Stimulated activated memory B cell treated with anti-CD40 and anti-IgM and Interleukin-4, amounts not matched to agents 10 μg/mL and 1 μg/mL and 100 μg/mL, for 72 hours (primary cell): ENCODE data around the gene FCER2.
"Not testable (repeated sequence)": the region's sequence is repeated elsewhere in the genome, so short reads cannot be mapped to it uniquely, and the experiment has no call there.

Experiments used
- ATAC-seq: fragments of 150-1000 bp; cut with Tn5 transposase; 2 replicates; pipeline ENCODE4 v1.10.0; 2021
- H3K27ac Mint-ChIP-seq: one replicate; pipeline ENCODE4 v1.8.0; 2022; ENCODE audit warnings: mild to moderate bottlenecking, mixed read lengths
- H3K27me3 Mint-ChIP-seq: one replicate; pipeline ENCODE4 v1.8.0; 2022; ENCODE audit warnings: mixed read lengths
- H3K36me3 Mint-ChIP-seq: one replicate; pipeline ENCODE4 v1.8.0; 2022; ENCODE audit warnings: mixed read lengths
- H3K4me1 Mint-ChIP-seq: one replicate; pipeline ENCODE4 v1.8.0; 2022; ENCODE audit warnings: mixed read lengths
- H3K4me3 Mint-ChIP-seq: one replicate; pipeline ENCODE4 v1.8.0; 2022; ENCODE audit warnings: mild to moderate bottlenecking, moderate library complexity, mixed read lengths
- H3K9me3 Mint-ChIP-seq: one replicate; pipeline ENCODE4 v1.8.0; 2022; ENCODE audit warnings: mixed read lengths

The FCER2 gene

DNA sequence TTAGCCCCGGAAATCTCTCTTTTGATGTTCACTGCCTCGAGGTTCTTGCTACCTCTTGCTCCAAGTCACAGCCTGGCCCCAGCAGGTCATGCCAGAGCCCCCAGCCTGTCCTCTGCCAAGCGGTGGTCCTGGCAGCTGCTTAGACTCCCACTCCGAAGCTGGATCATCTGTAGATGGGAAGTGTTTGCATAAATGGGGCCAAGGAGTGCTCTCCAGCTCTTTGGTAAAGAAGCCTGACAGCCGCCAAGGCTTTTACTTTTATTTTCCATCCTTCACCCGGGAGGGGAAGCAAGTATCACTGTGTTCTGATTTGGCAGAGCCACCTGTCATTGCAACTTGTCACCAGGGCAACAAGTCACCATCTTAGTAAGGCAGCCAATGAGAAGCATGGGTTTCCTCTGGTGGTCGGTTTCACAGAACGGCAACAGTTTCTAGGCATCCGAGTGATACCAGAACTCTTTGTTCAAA is 43.7 kb downstream of the FCER2 start:
- Mint-ChIP-seq H3K27me3 (no peaks in the 10 kb centered on the region), H3K36me3 (no peaks in the 10 kb centered on the region), H3K4me3 (peak overlapping the region; percentile 78), H3K9me3 (no peaks in the 10 kb centered on the region), H3K4me1 (peaks cover 13% of the 10 kb centered on the region), H3K27ac (peak overlapping the region; percentile 75)
- peak; percentile 98 for ATAC-seq

DNA sequence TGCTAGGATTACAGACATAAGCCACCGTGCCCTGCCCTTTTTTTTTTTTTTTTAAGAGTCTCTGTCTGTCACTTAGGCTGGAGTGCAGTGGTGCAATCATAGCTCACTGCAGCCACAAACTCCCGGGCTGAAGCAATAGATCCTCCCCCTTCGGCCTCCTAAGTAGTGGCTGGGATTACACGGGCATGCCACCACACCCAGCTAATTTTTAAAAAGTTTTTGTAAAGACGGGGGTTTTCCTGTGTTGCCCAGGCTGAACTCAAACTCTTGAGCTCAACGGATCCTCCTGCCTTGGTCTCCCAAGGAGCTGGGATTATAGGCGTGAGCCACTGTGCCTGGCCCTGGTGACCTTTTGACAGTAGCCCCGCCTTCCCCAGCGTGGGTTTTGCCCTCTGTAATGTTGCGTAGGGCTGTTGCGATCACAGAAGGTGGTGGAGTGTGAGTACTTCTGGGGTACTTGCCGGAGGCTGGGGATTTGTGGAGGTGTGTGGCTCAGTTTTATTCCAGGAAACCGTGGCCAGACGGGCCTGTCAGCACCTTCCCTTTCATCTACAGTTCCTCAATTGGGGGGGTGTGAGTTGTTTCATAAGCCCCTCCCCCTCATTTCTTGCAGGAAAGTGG is 44.7 kb downstream of the FCER2 start:
- H3K4me1 Mint-ChIP-seq, result peaks cover 23% of the 10 kb centered on the region
- ATAC-seq, result peak; percentile 24
- H3K36me3 Mint-ChIP-seq, result no peaks in the 10 kb centered on the region
- H3K27ac Mint-ChIP-seq, result peak overlapping the region; percentile 75
- no peaks in the 10 kb centered on the region for H3K9me3 Mint-ChIP-seq
- H3K4me3 Mint-ChIP-seq, result no peak overlapping the region
- H3K27me3 Mint-ChIP-seq, result no peaks in the 10 kb centered on the region

DNA sequence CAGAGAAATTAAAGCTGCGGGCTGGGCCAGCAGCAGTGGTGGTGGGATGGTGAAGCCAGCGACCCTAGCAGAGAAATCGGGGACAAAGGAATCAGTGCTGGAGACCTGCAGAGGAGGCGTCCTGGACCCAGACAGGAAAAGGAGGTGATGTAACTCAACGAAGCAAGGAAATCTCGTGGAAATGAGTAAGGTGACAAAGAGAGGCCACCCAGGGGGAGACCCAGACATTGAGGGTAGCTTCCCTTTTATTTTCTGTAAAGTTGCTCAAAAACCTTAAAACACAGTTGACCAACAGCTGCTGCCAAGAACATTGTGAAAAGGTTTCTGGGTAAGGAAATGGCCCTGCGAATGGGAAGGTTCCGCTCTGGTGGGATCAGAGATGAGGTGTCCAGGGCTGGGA is 46.4 kb downstream of the FCER2 start:
- Mint-ChIP-seq H3K9me3 (no peaks in the 10 kb centered on the region), H3K4me1 (peaks cover 26% of the 10 kb centered on the region), H3K27ac (no peak overlapping the region), H3K4me3 (no peak overlapping the region), H3K36me3 (no peaks in the 10 kb centered on the region), H3K27me3 (no peaks in the 10 kb centered on the region)
- no peak for ATAC-seq

DNA sequence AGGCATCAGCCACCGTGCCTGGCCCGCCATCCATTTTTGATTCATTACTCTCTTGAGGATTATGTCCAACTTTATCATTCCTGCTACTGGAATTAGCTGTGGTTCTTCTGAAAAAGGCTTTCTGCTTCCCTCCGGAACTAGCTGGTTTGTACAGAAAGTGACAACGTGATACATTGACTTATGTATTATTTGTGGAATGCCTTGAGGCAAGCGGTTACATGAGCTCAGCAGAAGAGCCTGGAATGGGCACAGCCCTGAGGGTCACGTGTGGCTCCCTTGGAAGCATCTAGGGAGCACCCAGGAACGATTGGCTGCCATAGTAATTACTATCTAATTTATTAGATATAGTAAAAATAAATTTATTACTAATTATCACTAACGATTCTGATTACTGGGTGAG is 47.5 kb downstream of the FCER2 start:
- no peak overlapping the region for H3K4me3 Mint-ChIP-seq
- H3K36me3 Mint-ChIP-seq, result no peaks in the 10 kb centered on the region
- H3K27me3 Mint-ChIP-seq, result no peaks in the 10 kb centered on the region
- no peak for ATAC-seq
- no peak overlapping the region for H3K27ac Mint-ChIP-seq
- no peaks in the 10 kb centered on the region for H3K9me3 Mint-ChIP-seq
- peaks cover 26% of the 10 kb centered on the region for H3K4me1 Mint-ChIP-seq

DNA sequence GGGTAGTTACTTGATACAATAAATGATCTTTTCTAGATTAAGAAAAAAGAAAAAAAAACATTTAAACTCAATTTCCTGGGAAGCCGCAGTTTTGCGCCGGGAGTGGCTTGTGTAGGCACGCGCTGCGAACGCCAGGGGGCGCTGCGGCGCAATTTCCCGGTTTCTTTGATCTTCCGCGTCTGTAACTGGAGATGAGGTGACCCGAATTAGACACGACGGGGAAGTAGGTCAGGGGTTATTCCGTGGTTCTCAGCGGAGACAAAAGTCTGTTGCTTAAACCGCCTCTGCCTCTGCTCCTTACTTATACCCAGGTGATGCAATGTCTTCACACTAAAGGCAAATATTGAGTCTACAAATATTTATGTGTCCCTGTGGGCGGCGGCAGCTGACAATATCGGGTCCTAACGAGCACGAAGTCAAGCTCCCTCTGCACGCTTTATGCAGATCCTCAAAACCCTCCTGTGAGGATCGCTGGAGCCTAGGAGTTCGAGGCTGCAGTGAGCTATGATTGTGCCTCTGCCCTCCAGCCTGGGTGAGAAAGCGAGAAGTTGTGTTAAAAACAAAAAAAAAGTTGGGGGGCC is 49.8 kb downstream of the FCER2 start:
- H3K9me3 Mint-ChIP-seq, result no peaks in the 10 kb centered on the region
- peak; percentile 87 for ATAC-seq
- peaks cover 9% of the 10 kb centered on the region for H3K36me3 Mint-ChIP-seq
- peaks cover 14% of the 10 kb centered on the region for H3K4me1 Mint-ChIP-seq
- H3K27ac Mint-ChIP-seq, result peak overlapping the region; percentile 73
- peak overlapping the region; percentile 72 for H3K4me3 Mint-ChIP-seq
- H3K27me3 Mint-ChIP-seq, result no peaks in the 10 kb centered on the region

GRCh38 chr19:7650148-7650547 is 51.8 kb downstream of the FCER2 start:
- H3K9me3 Mint-ChIP-seq, result no peaks in the 10 kb centered on the region
- no peak overlapping the region for H3K27ac Mint-ChIP-seq
- H3K27me3 Mint-ChIP-seq, result no peaks in the 10 kb centered on the region
- peaks cover 12% of the 10 kb centered on the region for H3K4me1 Mint-ChIP-seq
- no peak for ATAC-seq
- peaks cover 23% of the 10 kb centered on the region for H3K36me3 Mint-ChIP-seq
- no peak overlapping the region for H3K4me3 Mint-ChIP-seq

GRCh38 chr19:7648265-7649014 is 53.5 kb downstream of the FCER2 start:
- H3K9me3 Mint-ChIP-seq, result no peaks in the 10 kb centered on the region
- H3K27ac Mint-ChIP-seq, result no peak overlapping the region
- no peak for ATAC-seq
- peaks cover 39% of the 10 kb centered on the region for H3K36me3 Mint-ChIP-seq
- peaks cover 12% of the 10 kb centered on the region for H3K4me1 Mint-ChIP-seq
- no peaks in the 10 kb centered on the region for H3K27me3 Mint-ChIP-seq
- H3K4me3 Mint-ChIP-seq, result no peak overlapping the region

DNA sequence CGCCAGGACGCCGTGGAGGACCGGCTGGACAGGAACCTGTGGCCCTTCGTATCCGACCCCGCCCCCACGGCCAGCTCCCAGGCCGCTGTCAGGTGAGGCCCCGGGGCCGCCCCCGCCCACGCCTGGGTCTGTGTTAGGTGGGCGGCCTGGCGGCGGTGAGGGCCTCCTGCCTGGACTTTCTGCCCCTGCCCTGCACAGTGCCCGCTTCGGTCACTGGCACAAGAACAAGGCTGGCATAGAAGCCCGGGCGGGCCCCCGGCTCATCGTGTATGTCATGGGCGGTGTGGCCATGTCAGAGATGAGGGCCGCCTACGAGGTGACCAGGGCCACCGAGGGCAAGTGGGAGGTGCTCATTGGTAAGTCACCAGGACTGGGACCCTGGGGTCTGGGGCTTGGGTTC is 54.8 kb downstream of the FCER2 start:
- no peaks in the 10 kb centered on the region for H3K27me3 Mint-ChIP-seq
- no peak overlapping the region for H3K27ac Mint-ChIP-seq

DNA sequence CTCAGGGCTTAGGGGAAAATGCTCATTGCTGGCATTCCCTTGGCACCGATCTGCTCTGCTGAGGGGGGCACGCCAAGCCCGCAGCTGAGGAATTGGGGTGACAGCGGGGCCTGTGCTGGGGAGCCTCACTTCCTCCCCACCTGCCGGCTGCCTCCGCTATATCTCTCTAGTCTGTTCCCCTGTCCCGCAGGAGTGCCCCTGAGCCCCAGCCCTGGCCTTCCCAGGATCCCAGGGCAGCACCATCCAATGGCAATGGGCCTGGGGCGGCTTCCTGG is 55.6 kb downstream of the FCER2 start:
- Mint-ChIP-seq H3K27ac (no peak overlapping the region), H3K9me3 (no peaks in the 10 kb centered on the region), H3K4me3 (no peak overlapping the region), H3K4me1 (peaks cover 5% of the 10 kb centered on the region), H3K27me3 (no peaks in the 10 kb centered on the region), H3K36me3 (peaks cover 59% of the 10 kb centered on the region)
- ATAC-seq, result no peak

More for the DNA sequence above, 54.8 kb downstream of the FCER2 start:
- no peak for ATAC-seq
- Mint-ChIP-seq H3K36me3 (peaks cover 51% of the 10 kb centered on the region), H3K4me1 (peaks cover 2% of the 10 kb centered on the region), H3K9me3 (no peaks in the 10 kb centered on the region), H3K4me3 (no peak overlapping the region)

- Mint-ChIP-seq H3K27me3 (no peaks in the 10 kb centered on the region), H3K27ac (no peak overlapping the region), H3K36me3 (peaks cover 60% of the 10 kb centered on the region), H3K4me1 (peaks cover 5% of the 10 kb centered on the region), H3K9me3 (no peaks in the 10 kb centered on the region), H3K4me3 (no peak overlapping the region)
- ATAC-seq, result no peak
These were observed 56.1 kb downstream of the FCER2 start for GRCh38 chr19:7645656-7646425.

DNA sequence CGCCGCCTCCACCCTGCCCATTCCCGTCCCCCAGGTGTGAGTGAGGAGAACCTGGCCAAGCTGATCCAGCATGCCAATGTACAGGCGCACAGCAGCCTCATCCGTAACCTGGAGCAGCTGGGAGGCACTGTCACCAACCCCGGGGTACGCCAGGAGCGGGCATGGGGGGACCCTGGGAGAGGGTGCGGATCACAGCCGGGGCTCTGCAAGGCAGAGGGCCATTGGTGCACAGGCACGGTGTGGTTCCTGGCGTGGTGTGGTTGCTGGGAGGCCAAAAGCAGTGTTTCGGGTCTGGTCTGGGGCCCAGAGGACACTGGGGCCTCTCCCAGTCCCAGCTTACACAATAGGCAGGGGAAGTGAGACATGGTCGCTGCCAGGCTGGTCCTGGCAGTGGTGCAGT is 56.8 kb downstream of the FCER2 start:
- peaks cover 7% of the 10 kb centered on the region for H3K4me1 Mint-ChIP-seq
- H3K27me3 Mint-ChIP-seq, result no peaks in the 10 kb centered on the region
- no peak for ATAC-seq
- peaks cover 63% of the 10 kb centered on the region for H3K36me3 Mint-ChIP-seq
- no peak overlapping the region for H3K27ac Mint-ChIP-seq
- no peak overlapping the region for H3K4me3 Mint-ChIP-seq
- H3K9me3 Mint-ChIP-seq, result peaks cover under 1% of the 10 kb centered on the region

- Mint-ChIP-seq H3K4me1 (peaks cover 13% of the 10 kb centered on the region), H3K4me3 (no peak overlapping the region), H3K36me3 (peaks cover 70% of the 10 kb centered on the region), H3K9me3 (peaks cover 4% of the 10 kb centered on the region), H3K27me3 (no peaks in the 10 kb centered on the region), H3K27ac (no peak overlapping the region)
- no peak for ATAC-seq
These were observed 57.4 kb downstream of the FCER2 start for GRCh38 chr19:7644550-7644877.

GRCh38 chr19:7643629-7644549 is 58.0 kb downstream of the FCER2 start:
- H3K27ac Mint-ChIP-seq, H3K9me3 Mint-ChIP-seq, ATAC-seq, H3K27me3 Mint-ChIP-seq, H3K4me3 Mint-ChIP-seq: not testable (repeated sequence)
- H3K4me1 Mint-ChIP-seq, result peaks cover 20% of the 10 kb centered on the region
- H3K36me3 Mint-ChIP-seq, result peaks cover 75% of the 10 kb centered on the region

- ATAC-seq, result no peak
- no peak overlapping the region for H3K27ac Mint-ChIP-seq
- peaks cover 4% of the 10 kb centered on the region for H3K9me3 Mint-ChIP-seq
- no peaks in the 10 kb centered on the region for H3K27me3 Mint-ChIP-seq
- H3K36me3 Mint-ChIP-seq, result peaks cover 75% of the 10 kb centered on the region
- no peak overlapping the region for H3K4me3 Mint-ChIP-seq
- peaks cover 28% of the 10 kb centered on the region for H3K4me1 Mint-ChIP-seq
These were observed 58.9 kb downstream of the FCER2 start for GRCh38 chr19:7643031-7643415.
